ENCODE measurements around the gene SPAG16. TPM values are rescaled to one million over a fixed set of nuclear protein-coding genes. Genes with fewer than 3 reads are reported as not detected.

Gene SPAG16
- total RNA-seq, 1 donor from 2014 or later = 7.6 TPM

- no peaks in the 10 kb centered on the region for H3K4me1 ChIP-seq
- H3K9me3 ChIP-seq = no peaks in the 10 kb centered on the region
- intact Hi-C loops (cut with DNase I) = no loop called here
- DNase-seq (ENCODE audit: low spot score in 2 of 2) = no peak
- no peaks in the 10 kb centered on the region for H3K36me3 ChIP-seq
- no peak overlapping the region for H3K4me3 ChIP-seq
- H3K27ac ChIP-seq = no peak overlapping the region
- no peak for TF ChIP-seq CTCF (IDR thresholded peaks at IDR 0.05)
- no peaks in the 10 kb centered on the region for H3K27me3 ChIP-seq
Observed at GRCh38 chr2:213411582-213412289, 127.5 kb downstream of the SPAG16 start.

GRCh38 chr2:213415093-213415492 lies 130.8 kb downstream of the SPAG16 start:
- H3K9me3 ChIP-seq = no peaks in the 10 kb centered on the region
- no peaks in the 10 kb centered on the region for H3K4me1 ChIP-seq
- DNase-seq (ENCODE audit: low spot score in 2 of 2) = no peak
- intact Hi-C loops (cut with DNase I) = no loop called here
- no peak overlapping the region for H3K27ac ChIP-seq
- no peak for TF ChIP-seq CTCF (IDR thresholded peaks at IDR 0.05)
- H3K4me3 ChIP-seq = no peak overlapping the region
- no peaks in the 10 kb centered on the region for H3K27me3 ChIP-seq
- no peaks in the 10 kb centered on the region for H3K36me3 ChIP-seq

GRCh38 chr2:213416832-213417231 lies 132.6 kb downstream of the SPAG16 start:
- H3K27ac ChIP-seq = no peak overlapping the region
- no peak for DNase-seq (ENCODE audit: low spot score in 2 of 2)
- intact Hi-C loops (cut with DNase I) = no loop called here
- H3K27me3 ChIP-seq = no peaks in the 10 kb centered on the region
- no peaks in the 10 kb centered on the region for H3K9me3 ChIP-seq
- H3K4me3 ChIP-seq = no peak overlapping the region
- TF ChIP-seq CTCF (IDR thresholded peaks at IDR 0.05) = no peak
- no peaks in the 10 kb centered on the region for H3K4me1 ChIP-seq
- no peaks in the 10 kb centered on the region for H3K36me3 ChIP-seq

- Histone ChIP-seq H3K27me3 (no peaks in the 10 kb centered on the region), H3K4me1 (no peaks in the 10 kb centered on the region), H3K4me3 (no peak overlapping the region), H3K36me3 (no peaks in the 10 kb centered on the region), H3K27ac (no peak overlapping the region), H3K9me3 (no peaks in the 10 kb centered on the region)
- DNase-seq (ENCODE audit: low spot score in 2 of 2) = no peak
- no peak for TF ChIP-seq CTCF (IDR thresholded peaks at IDR 0.05)
- intact Hi-C loops (cut with DNase I) = no loop called here
Observed at GRCh38 chr2:213419980-213420379, 135.7 kb downstream of the SPAG16 start.

- intact Hi-C loops (cut with DNase I) = no loop called here
- no peak for DNase-seq (ENCODE audit: low spot score in 2 of 2)
- Histone ChIP-seq H3K4me1 (no peaks in the 10 kb centered on the region), H3K27ac (no peak overlapping the region), H3K9me3 (no peaks in the 10 kb centered on the region), H3K27me3 (no peaks in the 10 kb centered on the region), H3K4me3 (no peak overlapping the region), H3K36me3 (no peaks in the 10 kb centered on the region)
- no peak for TF ChIP-seq CTCF (IDR thresholded peaks at IDR 0.05)
Observed at GRCh38 chr2:213420828-213421385, 136.6 kb downstream of the SPAG16 start.
